ENCODE data around the gene OVCA2. TPM values are rescaled to one million over a fixed set of nuclear protein-coding genes. Genes with fewer than 3 reads are reported as not detected.
A peak's percentile ranks its signal among the peaks of the same experiment; 100 is the strongest.

OVCA2 gene
- total RNA-seq, 1 experiment from 2014 or later = 35.4 TPM

GRCh38 chr17:2033153-2033552 is 8.7 kb upstream of the OVCA2 start:
- intact Hi-C loops (cut with micrococcal nuclease; ENCODE audit: unreplicated experiment) = no loop called here
- no peak for DNase-seq
- peaks cover 13% of the 10 kb centered on the region; the same call in 1 of the 2 replicates for H3F3A ChIP-seq (ENCODE audit: insufficient read depth, low read depth)
- H4K20me1 ChIP-seq (ENCODE audit: insufficient read depth) = peaks cover 18% of the 10 kb centered on the region
- no peak overlapping the region for H3K4me3 ChIP-seq
- no TSS peak for BruUV-seq (replicated peaks)
- peaks cover 15% of the 10 kb centered on the region for H3K4me1 ChIP-seq (replicated peaks; ENCODE audit: insufficient read depth)
- ChIA-PET POLR2A (ENCODE audit: unreplicated experiment) (no interaction called here), CTCF (no interaction called here)
- H3K9me3 ChIP-seq (ENCODE audit: insufficient read depth, low read depth) = no peaks in the 10 kb centered on the region
- peaks cover 14% of the 10 kb centered on the region for H3K79me2 ChIP-seq (ENCODE audit: low read depth)
- H3K36me3 ChIP-seq (ENCODE audit: low read depth) = no peaks in the 10 kb centered on the region; the same call in 1 of the 2 replicates
- no peaks in the 10 kb centered on the region for H3K9me2 ChIP-seq (ENCODE audit: insufficient read depth)
- no peak overlapping the region for H3K4me2 ChIP-seq
- TF ChIP-seq EZH2 (IDR thresholded peaks at IDR 0.05; ENCODE audit: low read depth) (no peak), CTCF (conservative IDR thresholded peaks at IDR 0.05) (no peak)
- H3K27ac ChIP-seq = 0 out of 2 replicates have a peak overlapping the region, but pooled peaks have one; percentile 23
- H2AFZ ChIP-seq = no peak overlapping the region
- no peaks in the 10 kb centered on the region for H3K27me3 ChIP-seq (ENCODE audit: insufficient read depth, low read depth)

DNA sequence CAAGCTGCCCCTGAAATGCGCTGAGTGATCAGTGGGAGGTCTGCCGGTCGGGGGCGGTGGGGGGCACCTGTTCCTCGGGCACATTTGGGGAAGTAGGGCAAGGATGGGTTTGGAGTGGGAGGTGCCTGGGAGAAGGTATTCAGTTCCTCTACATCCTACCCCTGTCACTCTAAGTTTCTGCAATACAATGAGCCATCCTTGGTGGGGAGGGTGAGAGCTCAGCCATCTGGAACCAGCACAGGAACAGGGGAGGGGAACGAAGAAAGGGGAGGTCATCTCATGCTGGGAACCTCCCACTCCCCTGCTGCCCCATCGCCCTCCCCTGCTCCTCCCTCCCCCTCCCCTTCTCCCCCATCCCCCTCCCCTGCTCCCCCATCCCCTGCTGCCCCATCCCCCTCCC is 7.7 kb upstream of the OVCA2 start:
- Histone ChIP-seq H3K27ac (no peak overlapping the region), H3K4me3 (no peak overlapping the region), H3K9me3 (ENCODE audit: insufficient read depth, low read depth) (no peaks in the 10 kb centered on the region), H3K36me3 (ENCODE audit: low read depth) (no peaks in the 10 kb centered on the region; the same call in 1 of the 2 replicates), H4K20me1 (ENCODE audit: insufficient read depth) (peaks cover 18% of the 10 kb centered on the region), H3K4me1 (replicated peaks; ENCODE audit: insufficient read depth) (peaks cover 15% of the 10 kb centered on the region), H3K4me2 (no peak overlapping the region), H3K79me2 (ENCODE audit: low read depth) (peaks cover 14% of the 10 kb centered on the region), H2AFZ (no peak overlapping the region), H3F3A (ENCODE audit: insufficient read depth, low read depth) (peaks cover 13% of the 10 kb centered on the region; the same call in 1 of the 2 replicates), H3K27me3 (ENCODE audit: insufficient read depth, low read depth) (no peaks in the 10 kb centered on the region), H3K9me2 (ENCODE audit: insufficient read depth) (no peaks in the 10 kb centered on the region)
- TF ChIP-seq CTCF (conservative IDR thresholded peaks at IDR 0.05) (no peak), EZH2 (IDR thresholded peaks at IDR 0.05; ENCODE audit: low read depth) (no peak)
- no peak for DNase-seq
- POLR2A ChIA-PET (ENCODE audit: unreplicated experiment) = no interaction called here
- intact Hi-C loops (cut with micrococcal nuclease; ENCODE audit: unreplicated experiment) = no loop called here
- no TSS peak for BruUV-seq (replicated peaks)
- CTCF ChIA-PET = no interaction called here

GRCh38 chr17:2034806-2035540 is 6.8 kb upstream of the OVCA2 start:
- CTCF ChIA-PET = interaction anchor here (0.8 kb wide), 1 partner anchor 153 kb away, joined by 6 read pairs; no protein-coding TSS in a partner anchor
- H4K20me1 ChIP-seq (ENCODE audit: insufficient read depth) = peaks cover 18% of the 10 kb centered on the region

More at GRCh38 chr17:2034806-2035540, 6.8 kb upstream of the OVCA2 start:
- POLR2A ChIA-PET (ENCODE audit: unreplicated experiment) = no interaction called here
- DNase-seq = no peak
- H3K4me2 ChIP-seq = no peak overlapping the region
- H3K4me1 ChIP-seq (replicated peaks; ENCODE audit: insufficient read depth) = peaks cover 12% of the 10 kb centered on the region
- intact Hi-C loops (cut with micrococcal nuclease; ENCODE audit: unreplicated experiment) = no loop called here
- BruUV-seq (replicated peaks) = no TSS peak
- no peaks in the 10 kb centered on the region for H3K9me3 ChIP-seq (ENCODE audit: insufficient read depth, low read depth)
- TF ChIP-seq CTCF (conservative IDR thresholded peaks at IDR 0.05) (no peak), EZH2 (IDR thresholded peaks at IDR 0.05; ENCODE audit: low read depth) (no peak)
- no peaks in the 10 kb centered on the region for H3K27me3 ChIP-seq (ENCODE audit: insufficient read depth, low read depth)
- peaks cover 14% of the 10 kb centered on the region for H3K79me2 ChIP-seq (ENCODE audit: low read depth)
- peaks cover 14% of the 10 kb centered on the region; the same call in 1 of the 2 replicates for H3F3A ChIP-seq (ENCODE audit: insufficient read depth, low read depth)
- no peaks in the 10 kb centered on the region; the same call in 1 of the 2 replicates for H3K36me3 ChIP-seq (ENCODE audit: low read depth)
- H3K9me2 ChIP-seq (ENCODE audit: insufficient read depth) = no peaks in the 10 kb centered on the region
- H3K4me3 ChIP-seq = no peak overlapping the region
- no peak overlapping the region for H3K27ac ChIP-seq
- H2AFZ ChIP-seq = no peak overlapping the region

Data from PC-9 (cell line).